ENCODE measurements around the gene DBNDD1. TPM values are rescaled to one million over a fixed set of nuclear protein-coding genes. Genes with fewer than 3 reads are reported as not detected.

The DBNDD1 gene
- polyA plus RNA-seq, 1 of the 3 experiments (the other 2 are of a cell fraction), result 27.9 TPM

GRCh38 chr16:89956505-89957215 is 62.6 kb downstream of the DBNDD1 start (continued):
- no peak for TF ChIP-seq FOSL2 (IDR thresholded peaks at IDR 0.05; ENCODE audit: borderline replicate concordance, low read depth)
- no peak for TF ChIP-seq SIN3A (IDR thresholded peaks at IDR 0.05; ENCODE audit: borderline replicate concordance, low read depth, low read length)
- no peak for TF ChIP-seq CHD2 (IDR thresholded peaks at IDR 0.05; ENCODE audit: low read length, partially characterized antibody)
- TF ChIP-seq GABPA (IDR thresholded peaks at IDR 0.05; ENCODE audit: low read depth), result no peak
- no peak for TF ChIP-seq MXI1 (IDR thresholded peaks at IDR 0.05; ENCODE audit: low read depth, low read length)
- TF ChIP-seq USF2 (IDR thresholded peaks at IDR 0.05; ENCODE audit: borderline replicate concordance, low read depth, low read length), result no peak
- TF ChIP-seq MAX (IDR thresholded peaks at IDR 0.05; ENCODE audit: low read depth), result no peak

- peaks cover 18% of the 10 kb centered on the region; the same call in 1 of the 2 replicates for H3K79me2 ChIP-seq (ENCODE audit: insufficient read depth)
- no peaks in the 10 kb centered on the region for H3K9me3 ChIP-seq
- no peak overlapping the region for H3K4me2 ChIP-seq
- no peaks in the 10 kb centered on the region for H3F3A ChIP-seq (replicated peaks; ENCODE audit: insufficient read depth)
- 0 out of 2 replicates have a peak, but pooled peaks cover 3% of the 10 kb centered on the region for H4K20me1 ChIP-seq (ENCODE audit: insufficient read depth)
- H2AFZ ChIP-seq (ENCODE audit: low read depth), result no peak overlapping the region
- no peaks in the 10 kb centered on the region for H3K9me2 ChIP-seq
- DNase-seq, result no peak
- H3K27me3 ChIP-seq (ENCODE audit: insufficient read depth), result no peaks in the 10 kb centered on the region
- 95% methylated on average over 9 of the region's 15 CpGs for WGBS (ENCODE audit: low lambda C conversion rate)
- H3K27ac ChIP-seq (ENCODE audit: low read depth in 2 of 2, low read length in 1 of 2), result no peak overlapping the region
- no peak for TF ChIP-seq JUND (IDR thresholded peaks at IDR 0.05)
- TF ChIP-seq IRF3 (IDR thresholded peaks at IDR 0.05; ENCODE audit: low read depth, low read length), result no peak
- no peak for TF ChIP-seq PBX3 (IDR thresholded peaks at IDR 0.05)
- no peak for TF ChIP-seq TAF1 (IDR thresholded peaks at IDR 0.05; ENCODE audit: borderline replicate concordance, low read depth, low read length)
- TF ChIP-seq NFIC (IDR thresholded peaks at IDR 0.05; ENCODE audit: borderline replicate concordance), result no peak
- no peak for TF ChIP-seq ZBTB33 (IDR thresholded peaks at IDR 0.05; ENCODE audit: borderline replicate concordance, low read depth)
- no peak for TF ChIP-seq POLR2AphosphoS5 (IDR thresholded peaks at IDR 0.05; ENCODE audit: low read depth, low read length)
- no peak for TF ChIP-seq FOSL2 (IDR thresholded peaks at IDR 0.05; ENCODE audit: borderline replicate concordance, low read depth)
- no peak for TF ChIP-seq SMC3 (IDR thresholded peaks at IDR 0.05; ENCODE audit: low read depth, low read length)
- TF ChIP-seq RXRA (IDR thresholded peaks at IDR 0.05; ENCODE audit: borderline replicate concordance, low read depth), result no peak
- peaks cover 0 to 21% of the 10 kb centered on the region in 2 experiments for H3K36me3 ChIP-seq (replicated peaks in 1 of 2; ENCODE audit: control insufficient read depth in 1 of 2, insufficient read depth in 2 of 2, low read length in 1 of 2)
- H3K4me3 ChIP-seq (ENCODE audit: low read depth in 2 of 2, low read length in 1 of 2), result no peak overlapping the region
- H3K4me1 ChIP-seq (ENCODE audit: control insufficient read depth in 1 of 2, insufficient read depth in 2 of 2, low read depth in 1 of 2, low read length in 1 of 2), result peaks cover 0 to 6% of the 10 kb centered on the region in 2 experiments; a peak in 1 of 4 replicates
- ChIA-PET CTCF (interaction anchor here (0.8 to 1.2 kb wide), 3 partner anchors 17 to 249 kb away, joined by 3 read pairs; no protein-coding TSS in a partner anchor), POLR2A (no interaction called here)
- no peak overlapping the region for H3K9ac ChIP-seq
These were observed 64.1 kb downstream of the DBNDD1 start for GRCh38 chr16:89955001-89955685.

All from SK-N-SH (cell line).